ENCODE measurements around the gene DGKB.

DGKB gene

DNA sequence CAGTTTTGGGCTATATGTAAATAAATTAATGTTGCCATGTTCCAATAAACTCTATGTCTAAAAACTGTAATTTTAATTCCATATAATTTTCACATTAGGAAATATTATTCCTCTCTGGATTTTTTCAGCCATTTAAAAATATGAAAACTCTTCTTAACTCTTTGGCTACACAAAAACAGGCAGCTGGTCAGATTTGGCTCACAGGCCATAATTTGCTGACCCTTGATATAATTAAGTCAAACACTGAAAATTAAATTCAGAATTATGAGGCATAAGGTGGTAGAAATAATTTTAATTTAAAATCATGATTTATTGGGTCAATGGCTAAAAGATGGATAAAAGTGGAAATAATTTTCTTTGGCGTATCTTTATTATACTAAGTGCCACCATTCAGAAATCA is 746.1 kb downstream of the DGKB start:
- no peak for DNase-seq (ENCODE audit: low read depth)
- no peak for TF ChIP-seq CTCF (IDR thresholded peaks at IDR 0.05; ENCODE audit: low read depth, low read length, missing control alignments)
- no peak overlapping the region for H3K4me3 ChIP-seq (ENCODE audit: low read depth, low read length)

DNA sequence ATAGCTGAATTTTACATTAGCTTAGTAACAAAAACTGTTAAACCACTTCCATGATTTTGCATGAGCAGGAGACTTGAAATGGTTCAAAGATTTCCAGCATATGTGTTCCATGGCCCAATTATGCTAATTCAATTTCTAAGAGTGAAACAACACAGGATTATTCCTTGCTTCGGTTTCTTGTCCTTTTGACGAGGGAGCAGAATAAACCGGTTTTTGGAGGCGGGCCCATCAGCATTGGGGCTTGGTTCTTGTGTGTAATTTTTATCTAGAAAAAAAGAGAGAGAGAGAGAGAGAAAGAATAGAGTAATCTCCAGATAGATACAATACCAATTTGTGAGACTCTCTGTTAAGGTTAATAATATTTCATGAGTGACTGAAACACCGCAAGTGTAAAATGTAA is 753.6 kb downstream of the DGKB start:
- DNase-seq (ENCODE audit: low read depth): no peak
- no peak for TF ChIP-seq CTCF (IDR thresholded peaks at IDR 0.05; ENCODE audit: low read depth, low read length, missing control alignments)
- no peak overlapping the region for H3K4me3 ChIP-seq (ENCODE audit: low read depth, low read length)

DNA sequence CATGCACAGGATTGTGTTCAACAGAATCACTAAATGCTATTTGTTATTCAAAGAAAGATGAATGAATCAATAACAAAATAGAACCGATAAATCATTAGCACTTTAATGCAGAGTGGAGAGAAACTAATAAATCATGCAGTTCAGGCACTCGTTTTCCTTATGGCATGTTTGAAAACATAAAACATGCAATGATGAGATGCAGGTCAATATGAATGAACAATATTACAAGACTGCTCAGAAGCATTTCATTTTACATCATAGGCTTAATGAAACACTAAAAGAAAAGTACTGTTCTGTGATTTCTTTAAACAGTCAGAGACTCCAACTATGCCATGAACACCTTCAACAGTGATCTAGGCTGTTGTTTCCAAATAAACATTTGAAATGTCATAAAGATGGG is 755.0 kb downstream of the DGKB start:
- H3K4me3 ChIP-seq (ENCODE audit: low read depth, low read length): no peak overlapping the region
- no peak for TF ChIP-seq CTCF (IDR thresholded peaks at IDR 0.05; ENCODE audit: low read depth, low read length, missing control alignments)
- DNase-seq (ENCODE audit: low read depth): no peak

- no peak for DNase-seq (ENCODE audit: low read depth)
- no peak for TF ChIP-seq CTCF (IDR thresholded peaks at IDR 0.05; ENCODE audit: low read depth, low read length, missing control alignments)
- no peak overlapping the region for H3K4me3 ChIP-seq (ENCODE audit: low read depth, low read length)
These were observed 758.0 kb downstream of the DGKB start for GRCh38 chr7:14144538-14144937.

- H3K4me3 ChIP-seq (ENCODE audit: low read depth, low read length): no peak overlapping the region
- DNase-seq (ENCODE audit: low read depth): no peak
- TF ChIP-seq CTCF (IDR thresholded peaks at IDR 0.05; ENCODE audit: low read depth, low read length, missing control alignments): no peak
These were observed 758.4 kb downstream of the DGKB start for GRCh38 chr7:14144109-14144508.

GRCh38 chr7:14137676-14138075 is 764.9 kb downstream of the DGKB start:
- no peak overlapping the region for H3K4me3 ChIP-seq (ENCODE audit: low read depth, low read length)
- no peak for TF ChIP-seq CTCF (IDR thresholded peaks at IDR 0.05; ENCODE audit: low read depth, low read length, missing control alignments)
- DNase-seq (ENCODE audit: low read depth): no peak

DNA sequence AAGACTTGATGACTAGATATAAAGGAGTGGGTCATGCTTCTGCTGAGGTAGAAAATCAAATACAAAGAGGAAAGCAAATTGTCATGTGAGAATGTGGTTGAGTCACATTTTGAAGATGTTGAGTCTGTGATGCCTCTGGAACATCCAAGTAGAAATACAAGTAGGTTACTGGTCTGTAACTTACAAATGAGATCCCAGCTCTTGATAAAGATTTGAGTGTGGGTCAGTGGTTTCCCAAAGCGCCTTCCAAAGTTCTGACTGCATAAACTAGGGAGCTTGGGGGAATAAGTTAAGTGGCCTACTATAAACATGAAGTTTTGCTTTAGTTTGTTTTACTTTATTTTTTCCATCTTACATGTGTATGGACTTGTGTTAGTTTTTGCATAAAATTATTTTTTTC is 768.8 kb downstream of the DGKB start:
- no peak for TF ChIP-seq CTCF (IDR thresholded peaks at IDR 0.05; ENCODE audit: low read depth, low read length, missing control alignments)
- no peak overlapping the region for H3K4me3 ChIP-seq (ENCODE audit: low read depth, low read length)
- no peak for DNase-seq (ENCODE audit: low read depth)

Measured in GM12864 (cell line).